NCI-H2196 (cell line): Measurements from ENCODE around the gene LRP8.

Experiments
- DNase-seq: peaks from one replicate; lab custom pipeline; 2025; ENCODE audit not compliant: unreplicated experiment; lab: John Stamatoyannopoulos, UW

LRP8 gene

DNA sequence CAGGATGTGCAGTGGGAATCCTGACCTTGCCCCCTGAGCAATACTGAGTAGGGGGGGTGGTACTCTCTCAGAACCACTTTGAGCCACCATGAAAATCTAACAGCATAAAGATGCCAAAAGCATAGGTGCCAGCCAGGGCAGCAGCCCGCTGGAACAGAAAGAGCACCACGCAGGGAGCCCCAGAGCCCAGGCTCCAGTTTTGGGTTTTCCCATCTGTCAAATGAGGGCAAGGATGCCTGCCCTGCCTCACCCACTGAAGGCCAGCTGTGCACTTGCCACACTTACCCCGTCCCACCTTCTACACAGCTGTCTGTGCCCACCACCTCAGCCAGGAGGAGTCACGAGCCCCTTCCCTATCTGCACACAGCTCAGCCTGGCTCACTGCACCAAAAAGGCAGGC is 20.8 kb downstream of the LRP8 start:
- DNase-seq: no peak

DNA sequence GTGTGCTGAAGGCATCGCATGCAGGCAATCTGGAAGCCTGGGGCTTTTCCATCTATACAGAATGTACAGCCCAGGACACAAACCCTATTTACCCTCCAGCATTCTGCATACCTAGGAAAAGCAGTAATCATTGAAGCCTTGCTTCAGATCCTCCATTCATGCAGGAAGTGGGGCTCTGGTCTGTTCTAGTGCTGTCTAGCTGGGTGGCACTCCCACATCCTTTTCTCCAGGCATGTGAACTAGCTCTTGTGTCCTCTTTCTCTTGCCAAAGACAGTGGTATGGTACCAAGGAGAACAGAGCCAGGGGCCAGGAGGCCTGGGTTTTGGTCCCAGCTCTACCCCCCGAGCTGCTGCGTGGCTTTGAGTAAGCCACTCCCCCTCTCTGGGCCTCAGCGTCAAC is 21.7 kb downstream of the LRP8 start:
- DNase-seq: no peak

DNA sequence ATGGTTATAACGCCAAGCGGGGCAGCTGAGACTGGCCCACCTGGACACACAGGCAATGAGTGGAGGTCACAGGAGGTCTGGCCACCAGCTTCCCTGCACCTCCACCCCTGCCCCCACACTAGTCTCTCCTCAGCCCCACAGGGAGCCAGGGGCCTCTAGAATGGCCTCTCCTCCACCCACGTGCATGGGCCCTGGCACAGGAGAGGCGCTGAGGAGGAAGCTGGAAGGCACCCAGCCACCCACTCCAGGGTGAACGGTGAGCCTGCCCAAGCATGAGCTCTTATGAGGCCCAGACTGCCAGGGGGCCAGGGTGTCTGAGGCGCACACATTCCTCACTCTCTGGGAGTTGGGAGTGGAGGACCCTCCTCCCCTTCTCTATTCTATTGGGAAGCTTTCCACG is 22.2 kb downstream of the LRP8 start:
- DNase-seq: peak; percentile 34

DNA sequence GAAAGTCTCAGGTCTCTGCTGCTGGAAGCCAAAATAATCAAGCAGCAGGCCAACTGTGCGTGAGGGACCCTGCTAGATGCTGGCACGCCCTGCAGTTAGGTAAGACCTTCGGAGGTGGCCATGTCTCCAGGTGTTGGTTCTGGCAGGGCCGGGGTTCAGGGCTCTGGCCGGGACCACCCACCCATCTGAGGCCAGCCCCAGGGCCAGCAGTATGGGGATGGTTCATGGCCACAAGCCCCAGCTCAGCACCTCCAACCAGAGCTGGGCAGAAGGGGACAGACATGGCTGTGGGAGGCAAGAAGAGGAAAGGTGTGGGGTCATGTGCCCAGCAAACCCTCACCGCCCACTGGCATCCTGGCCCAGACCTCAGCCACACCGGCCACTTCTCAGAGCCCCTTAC is 23.3 kb downstream of the LRP8 start:
- DNase-seq: no peak

DNA sequence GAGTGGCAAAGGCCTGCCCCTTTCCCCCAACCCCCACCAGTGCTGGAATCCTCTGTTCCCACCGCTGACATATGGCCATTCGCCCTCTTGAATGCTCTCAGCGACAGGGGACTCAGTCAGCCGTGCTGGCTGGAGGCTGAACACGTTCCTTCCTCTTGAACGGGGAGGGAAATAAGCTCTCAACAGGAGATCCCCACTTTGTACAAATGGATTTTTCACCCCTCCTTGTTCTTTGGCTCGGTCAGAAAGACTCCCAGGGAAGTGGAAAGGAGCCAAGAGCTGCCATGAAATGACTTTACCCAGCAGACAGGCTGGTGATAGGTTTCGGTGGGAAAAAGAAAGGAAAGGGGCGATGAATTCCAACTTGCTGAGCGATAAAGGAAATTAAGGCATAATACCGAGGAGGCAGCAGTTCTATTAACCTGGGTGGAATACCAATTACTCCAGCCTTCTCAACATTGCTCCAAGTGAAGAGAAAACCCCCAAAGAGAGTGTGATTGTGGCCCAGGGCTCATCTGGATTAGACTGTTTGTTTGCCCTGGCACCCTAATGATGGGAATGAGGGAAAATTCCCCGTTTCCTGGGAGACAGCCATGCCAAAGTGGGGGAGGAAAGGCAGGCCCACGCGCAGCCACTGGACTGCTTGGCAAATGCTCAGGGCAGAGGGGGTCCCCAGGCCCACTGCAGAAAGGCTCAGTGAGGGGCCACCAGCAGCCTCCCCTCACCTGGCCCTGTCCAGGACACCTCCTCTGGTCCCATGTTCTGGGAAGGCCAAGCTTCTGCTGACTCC is 23.9 kb downstream of the LRP8 start:
- DNase-seq: no peak

DNA sequence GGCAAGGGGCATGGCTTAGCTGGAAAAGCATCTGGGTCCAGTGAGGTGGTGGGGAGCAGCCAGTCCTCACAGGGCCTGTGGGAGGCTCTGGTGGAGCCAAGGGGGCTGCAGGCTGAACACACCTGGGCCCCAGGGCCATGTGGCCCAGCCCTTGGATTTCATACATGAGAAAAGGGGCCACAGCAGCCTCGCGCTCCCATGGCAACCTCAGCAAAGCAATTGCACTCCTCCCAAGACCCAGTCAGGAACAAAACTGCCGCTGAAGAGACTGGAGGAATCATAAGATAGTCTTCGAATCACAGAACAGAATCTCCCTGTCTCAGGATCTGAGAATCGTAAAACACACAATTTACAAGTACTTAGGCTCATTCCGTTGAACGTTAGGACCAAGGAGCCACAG is 24.6 kb downstream of the LRP8 start:
- no peak for DNase-seq

DNA sequence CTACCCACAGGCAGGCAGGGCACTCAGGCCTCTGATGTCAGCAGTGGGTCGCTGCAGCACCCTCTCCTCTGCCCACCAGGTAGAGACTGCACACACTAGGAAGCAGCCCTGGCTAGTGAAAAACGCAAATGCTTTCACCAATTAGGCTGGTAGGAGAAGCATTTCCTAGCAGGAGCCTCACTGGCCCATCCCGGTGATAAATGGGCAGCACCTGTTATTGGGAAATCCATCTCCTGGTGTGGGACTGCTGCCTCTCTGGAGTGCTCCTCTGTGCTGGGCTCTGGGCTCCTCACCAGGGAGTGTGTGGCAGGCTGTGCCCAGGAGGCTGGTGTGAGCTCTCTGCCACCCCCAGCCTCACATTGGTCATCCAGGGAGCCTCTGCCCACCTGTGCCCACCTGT is 28.6 kb downstream of the LRP8 start:
- no peak for DNase-seq

DNA sequence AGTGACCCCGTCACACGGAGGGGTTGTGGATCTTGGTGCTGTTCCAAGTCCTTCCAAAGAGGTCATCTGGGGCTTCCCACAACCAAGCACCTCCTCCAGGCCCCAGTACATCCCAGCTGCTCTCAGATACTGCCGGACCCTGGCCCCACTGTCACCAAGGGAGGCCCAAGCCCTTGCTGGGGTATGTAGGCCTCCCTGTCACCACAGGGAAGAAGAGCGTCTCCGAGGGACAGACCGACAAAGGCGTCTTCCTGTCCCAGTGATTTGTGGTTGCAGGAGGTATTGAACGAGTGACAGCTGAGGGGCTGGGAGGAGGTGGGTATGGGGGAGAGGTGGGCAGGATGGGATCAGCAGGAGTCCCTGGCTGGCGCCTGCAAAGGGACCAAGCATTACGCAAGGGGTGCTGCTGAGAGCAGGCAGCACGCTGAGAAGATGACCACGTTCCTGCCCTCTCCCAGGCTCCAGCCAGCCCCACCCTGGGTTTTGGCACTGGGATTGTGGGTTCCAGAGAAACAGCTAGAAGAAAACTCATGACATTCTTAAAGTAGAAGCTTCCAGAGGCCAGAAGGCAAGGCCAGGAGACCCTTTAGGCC is 29.7 kb downstream of the LRP8 start:
- no peak for DNase-seq

DNA sequence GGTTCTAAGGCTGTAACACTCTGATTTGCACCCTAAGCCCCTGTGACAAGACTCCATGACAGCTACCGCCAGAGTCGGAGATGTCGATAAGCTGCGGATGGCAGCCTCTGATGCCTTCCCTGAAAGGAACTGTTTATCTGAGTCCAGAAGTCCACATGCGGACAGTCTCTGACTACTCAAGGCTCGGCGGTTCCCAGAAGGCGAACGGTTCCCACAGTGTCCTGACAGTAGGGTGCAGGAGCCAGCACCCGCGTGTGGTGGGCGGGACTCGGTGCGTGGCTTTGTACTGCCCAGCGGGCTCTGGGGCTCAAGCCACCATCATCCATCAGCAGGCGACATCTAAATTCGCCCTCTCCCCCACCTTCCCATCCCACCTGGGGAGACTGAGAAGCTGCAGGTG is 30.7 kb downstream of the LRP8 start:
- DNase-seq: no peak

DNA sequence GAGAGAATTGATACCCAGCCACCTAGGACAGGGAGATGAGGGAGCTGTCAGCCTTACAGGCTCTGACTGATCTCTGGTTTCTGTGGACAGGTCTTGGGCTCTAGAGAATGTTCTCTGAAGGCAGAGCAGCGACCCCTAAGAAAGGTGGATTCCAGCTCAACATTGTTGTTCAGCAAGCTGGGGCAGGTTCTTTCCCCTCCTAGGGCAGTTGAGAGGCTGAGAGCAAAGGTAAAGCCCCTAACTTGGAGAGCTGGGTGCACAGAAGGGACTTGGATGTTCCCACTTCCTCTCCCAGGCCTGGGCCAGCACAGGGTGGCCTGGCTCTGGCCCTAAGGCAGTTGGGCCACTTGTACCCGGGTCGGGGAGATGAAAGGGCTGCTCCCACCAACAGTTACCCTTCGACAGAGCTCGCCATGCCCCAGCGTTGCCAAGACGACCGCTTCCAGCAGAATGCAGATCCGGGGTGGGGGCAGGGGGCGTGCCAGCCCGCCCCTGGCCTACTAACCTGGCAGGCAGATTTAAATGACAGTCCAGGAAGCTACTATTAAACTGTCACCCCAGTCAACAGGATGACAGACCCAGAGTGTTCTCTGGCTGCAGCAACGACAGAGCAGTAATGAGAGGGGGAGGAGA is 31.6 kb downstream of the LRP8 start:
- DNase-seq: no peak

DNA sequence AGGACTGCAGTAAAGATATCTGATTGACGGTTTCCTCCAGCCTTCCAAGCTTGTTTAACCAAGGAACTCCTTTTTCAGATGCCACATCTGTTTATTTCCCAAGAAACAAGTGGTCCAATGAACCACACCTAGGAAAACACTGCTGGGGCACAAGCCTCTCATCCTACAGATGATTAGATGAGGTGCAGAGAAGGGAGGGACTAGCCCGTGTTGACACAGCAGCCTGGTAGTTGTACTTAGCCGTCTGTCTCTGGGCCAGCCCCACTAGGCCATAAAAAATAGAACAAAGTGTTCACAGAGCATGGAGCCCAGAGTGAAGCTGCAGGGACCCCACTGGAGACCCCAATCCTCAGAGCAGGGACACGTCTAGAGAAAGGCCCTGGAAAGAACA is 32.1 kb downstream of the LRP8 start:
- no peak for DNase-seq

DNA sequence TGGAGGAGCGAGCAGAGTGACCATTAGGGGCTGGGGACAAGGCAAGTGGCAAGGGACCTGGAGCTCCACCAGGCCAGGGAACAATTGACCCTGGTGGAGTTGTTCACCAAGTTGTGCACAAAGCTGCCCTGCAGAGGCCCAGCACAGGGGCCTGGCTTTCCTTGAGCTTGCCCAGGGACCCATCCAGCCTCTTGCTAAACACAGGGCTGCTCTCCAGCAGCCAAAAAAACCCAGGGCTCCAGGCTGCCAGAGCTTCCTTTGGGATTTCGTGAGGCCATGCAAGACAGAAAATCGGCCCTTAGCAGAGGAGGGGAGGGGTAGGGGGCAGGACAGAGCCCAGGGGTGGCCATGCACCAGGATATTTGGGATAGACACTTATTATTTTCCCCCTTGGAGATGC is 32.6 kb downstream of the LRP8 start:
- no peak for DNase-seq

DNA sequence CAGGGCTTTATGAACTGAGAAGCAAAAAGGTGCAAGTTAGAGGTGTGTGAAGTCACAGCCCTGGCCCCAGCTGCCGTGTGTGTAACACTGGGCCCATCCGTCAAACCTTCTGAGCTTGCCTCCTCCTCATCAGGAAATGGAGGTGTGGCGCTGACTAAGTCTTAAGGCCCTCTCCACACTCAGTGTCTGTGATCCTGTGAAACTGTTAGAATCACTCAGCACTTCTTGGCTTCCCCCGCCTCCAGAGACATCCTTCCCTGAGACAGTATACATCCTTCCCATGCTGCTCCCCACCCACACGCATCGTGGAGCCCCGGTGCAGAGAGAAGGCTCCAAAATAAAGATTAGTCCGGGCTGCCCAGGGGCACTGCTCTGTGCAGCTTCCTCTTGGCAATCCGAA is 33.3 kb downstream of the LRP8 start:
- DNase-seq: no peak

DNA sequence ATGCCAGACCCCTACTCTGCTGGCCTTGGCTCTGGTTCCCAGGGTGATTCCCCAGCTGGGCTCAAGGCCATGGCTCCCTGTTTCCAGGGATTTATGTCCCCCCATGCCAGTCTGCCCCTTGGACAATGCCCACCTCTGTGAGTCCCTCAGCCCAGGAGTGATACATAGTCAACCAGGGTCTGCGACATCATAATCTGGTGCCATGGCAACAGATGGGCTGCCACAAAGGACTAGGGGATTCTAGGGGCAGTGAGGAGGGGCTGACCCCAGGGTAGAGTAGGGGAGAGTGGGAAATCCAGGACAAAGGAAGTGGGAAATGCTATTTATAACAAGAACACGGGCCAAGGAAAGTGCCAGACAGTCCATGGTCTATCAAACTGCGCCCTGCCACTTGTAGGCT is 33.8 kb downstream of the LRP8 start:
- DNase-seq: no peak

DNA sequence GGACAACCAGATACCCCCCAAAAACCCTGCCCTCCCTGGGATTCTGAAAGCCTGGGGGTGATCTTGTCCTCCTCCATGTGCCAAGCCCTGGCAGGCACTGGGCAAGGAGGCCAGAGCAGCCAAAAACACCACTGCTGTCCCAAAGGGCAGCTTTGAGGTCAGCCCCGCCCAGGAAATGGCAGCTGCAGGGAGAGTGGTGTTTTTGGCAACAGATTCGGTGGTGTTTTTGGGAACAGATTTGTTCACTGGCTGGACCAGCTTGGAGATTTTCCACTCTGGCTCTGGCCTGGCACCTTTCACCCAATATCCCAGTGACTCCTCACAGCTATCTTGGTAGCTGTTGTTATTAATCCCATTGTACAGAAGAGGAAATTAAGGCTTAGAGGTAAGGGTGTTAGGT is 34.7 kb downstream of the LRP8 start:
- no peak for DNase-seq

DNA sequence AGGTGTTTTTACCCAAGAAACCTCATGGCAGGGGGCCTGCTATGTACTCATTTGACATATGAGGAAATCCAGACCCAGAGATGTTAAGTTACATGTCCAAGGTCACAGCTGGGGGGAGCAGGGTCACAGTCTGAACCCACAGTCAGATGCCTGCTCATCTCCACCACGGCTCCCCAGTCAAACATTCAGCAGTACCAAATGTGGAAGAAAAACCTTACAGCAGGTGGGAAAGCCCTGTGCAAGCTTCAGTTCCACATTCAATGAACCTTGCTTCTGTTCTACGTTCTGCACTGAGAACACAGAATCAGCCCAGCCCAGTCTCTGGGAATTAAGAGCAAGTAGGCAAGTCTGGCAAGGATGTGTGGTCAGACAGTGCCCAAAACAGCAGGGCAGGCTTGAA is 35.2 kb downstream of the LRP8 start:
- no peak for DNase-seq

DNA sequence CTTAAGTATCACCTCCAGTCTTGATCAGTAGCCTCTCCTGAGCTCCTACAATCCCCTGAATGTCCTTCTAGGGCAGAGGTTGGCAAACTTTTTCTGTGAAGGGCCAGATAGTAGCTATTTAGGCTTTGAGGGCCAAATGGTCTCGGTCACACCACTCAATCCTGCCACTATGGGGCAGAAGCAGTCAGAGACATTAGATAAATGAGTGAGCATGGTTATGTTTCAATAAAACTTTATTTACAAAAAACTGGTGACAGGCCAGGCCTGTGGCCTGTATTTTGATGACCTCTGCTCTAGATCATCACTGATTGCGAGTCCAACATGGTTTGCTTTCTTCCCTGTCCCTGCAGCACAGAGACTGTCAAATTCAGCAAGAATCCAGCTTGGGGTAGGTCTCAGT is 36.3 kb downstream of the LRP8 start:
- no peak for DNase-seq

DNA sequence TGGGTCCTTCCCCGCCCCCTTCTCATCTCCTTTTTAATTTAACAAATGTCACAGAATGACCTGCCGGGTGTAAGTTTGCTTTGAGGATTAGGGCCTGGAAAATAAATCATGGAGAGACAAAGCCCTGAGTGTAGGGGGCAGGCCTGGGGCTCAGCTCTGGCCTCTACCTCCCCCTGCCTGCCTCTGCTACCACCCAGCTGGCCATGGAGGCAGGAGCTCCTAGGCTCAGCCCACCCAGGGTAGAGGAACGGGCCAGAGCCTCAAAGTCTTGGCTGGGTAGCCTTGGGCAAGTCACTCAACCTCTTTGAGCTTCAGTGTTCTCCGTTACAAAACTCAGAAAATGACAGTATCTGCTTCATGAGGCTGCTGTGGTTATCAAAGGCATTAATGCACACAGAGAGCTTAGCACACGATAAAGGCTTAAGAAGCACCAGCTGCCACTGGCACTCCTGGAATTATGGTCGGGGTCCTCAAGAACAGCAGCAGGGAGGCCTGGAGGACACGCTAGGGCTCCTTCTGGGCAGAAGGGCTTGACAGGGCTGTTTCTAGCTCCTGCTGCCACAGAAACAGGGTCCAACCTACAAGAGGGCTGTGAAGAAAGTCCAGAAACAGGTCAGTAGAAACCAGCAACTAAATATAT is 39.0 kb downstream of the LRP8 start:
- DNase-seq: no peak

DNA sequence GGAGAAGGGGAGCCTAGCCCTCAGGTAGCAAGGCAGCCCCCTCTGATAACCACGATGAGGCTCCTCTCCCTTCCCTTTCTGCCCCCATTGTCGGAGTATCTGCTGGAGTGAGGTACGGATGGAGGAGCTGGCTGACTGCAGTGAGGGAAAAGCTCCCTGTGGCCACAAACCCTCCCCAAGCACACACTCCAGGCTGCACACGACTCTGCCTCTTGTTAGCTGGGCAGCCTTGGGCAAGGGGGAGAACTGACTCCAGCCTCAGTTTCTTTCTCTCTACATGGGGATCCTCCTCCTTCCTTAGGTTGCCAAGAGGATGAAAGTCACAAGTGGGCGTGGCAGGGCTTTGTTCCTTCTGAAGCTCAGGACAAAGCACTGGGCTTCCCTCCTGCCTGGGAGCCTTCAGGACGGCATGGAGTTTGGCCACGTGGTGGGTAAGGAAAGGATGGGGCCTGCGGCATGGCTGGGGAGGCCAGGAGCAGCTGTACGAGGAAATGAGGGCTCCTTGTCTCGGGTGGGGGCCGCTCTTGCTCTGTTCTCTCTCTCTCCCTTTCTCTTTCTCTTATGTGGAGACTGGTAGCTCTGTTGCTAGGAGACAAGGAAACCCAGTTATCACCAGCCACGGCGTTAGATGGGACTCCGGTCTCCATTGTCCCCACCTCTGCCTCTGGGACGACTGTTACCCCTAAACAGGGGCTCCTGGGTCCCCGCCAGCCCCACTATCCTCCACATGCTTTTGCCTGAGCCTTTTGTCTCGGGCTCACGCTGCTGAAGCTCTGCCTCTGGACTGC is 39.7 kb downstream of the LRP8 start:
- DNase-seq: no peak

DNA sequence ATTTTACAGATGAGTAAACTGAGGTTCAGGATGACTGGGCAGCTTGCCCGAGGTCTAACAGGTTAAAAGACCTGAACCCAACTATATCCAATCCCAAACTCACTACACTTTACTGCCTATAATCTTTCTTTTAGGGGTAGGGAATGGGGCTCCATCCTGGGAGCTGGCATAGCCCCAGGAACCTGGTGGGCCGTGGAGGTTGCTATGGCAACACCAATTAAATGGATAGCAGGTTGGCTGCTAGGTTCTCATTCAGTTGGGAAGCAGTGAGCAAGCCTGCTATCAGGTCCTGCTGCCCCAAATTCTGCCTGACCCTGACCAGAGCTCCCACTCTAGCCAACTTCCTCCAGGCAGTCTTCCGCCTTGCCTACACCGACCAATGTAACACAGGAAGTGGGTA is 40.9 kb downstream of the LRP8 start:
- no peak for DNase-seq

DNA sequence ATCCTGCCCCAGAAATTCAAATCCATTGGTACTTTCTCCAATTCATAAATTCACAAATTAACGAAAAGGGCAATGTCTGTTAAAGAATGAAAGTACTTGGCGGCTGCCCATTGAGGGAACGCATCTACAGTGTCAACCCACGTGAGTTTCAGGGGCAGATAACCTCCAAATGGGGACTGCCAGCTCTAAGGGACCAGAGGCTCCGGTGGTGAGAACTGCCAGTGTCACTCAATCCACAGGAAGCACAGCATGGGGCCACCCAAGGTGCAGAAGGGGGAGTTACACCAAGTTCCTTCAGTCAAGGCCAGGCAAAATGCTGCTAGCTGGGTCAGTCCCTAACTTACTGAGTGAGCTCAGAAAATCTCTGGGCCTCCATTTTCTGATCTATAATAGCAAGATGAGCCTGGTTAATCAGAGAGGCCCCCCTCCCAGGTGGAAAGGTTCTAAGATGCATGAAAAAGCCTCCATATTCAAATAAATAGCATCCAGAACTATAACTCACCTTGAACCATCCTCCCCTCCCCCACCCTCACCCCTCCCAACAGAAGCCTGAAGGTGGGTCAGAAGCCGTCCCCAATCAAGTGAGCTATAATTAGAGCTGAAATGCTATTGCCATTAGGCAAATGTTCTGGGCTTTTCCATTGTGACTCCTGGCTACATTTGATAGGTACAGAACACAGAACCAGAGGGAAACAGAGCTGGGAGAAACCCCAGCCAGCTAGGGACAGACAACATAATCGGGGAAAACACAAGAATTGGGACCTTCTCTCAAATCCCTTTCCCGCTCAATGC is 41.7 kb downstream of the LRP8 start:
- no peak for DNase-seq
